ENCODE results near the gene SLC16A2.

Gene SLC16A2

GRCh38 chrX:74421036-74421739 is at the start of gene SLC16A2:
TSS of gene SLC16A2 (plus strand) at chrX:74421493. CDS start at chrX:74421638, 145 bp downstream.
- in situ Hi-C loops (cut with MboI; ENCODE audit: low sequenced_read_pairs) = no loop called here

GRCh38 chrX:74372272-74372671 is 49.0 kb upstream of the SLC16A2 start:
- in situ Hi-C loops (cut with MboI; ENCODE audit: low sequenced_read_pairs) = no loop called here

- in situ Hi-C loops (cut with MboI; ENCODE audit: low sequenced_read_pairs) = no loop called here
Measured at GRCh38 chrX:74377282-74377681, 44.0 kb upstream of the SLC16A2 start.

GRCh38 chrX:74382613-74383012 is 38.7 kb upstream of the SLC16A2 start:
- in situ Hi-C loops (cut with MboI; ENCODE audit: low sequenced_read_pairs) = no loop called here

- in situ Hi-C loops (cut with MboI; ENCODE audit: low sequenced_read_pairs) = no loop called here
Measured at GRCh38 chrX:74383611-74384010, 37.7 kb upstream of the SLC16A2 start.

GRCh38 chrX:74389016-74389722 is 32.1 kb upstream of the SLC16A2 start:
- in situ Hi-C loops (cut with MboI; ENCODE audit: low sequenced_read_pairs) = no loop called here

- in situ Hi-C loops (cut with MboI; ENCODE audit: low sequenced_read_pairs) = no loop called here
Measured at GRCh38 chrX:74395556-74395955, 25.7 kb upstream of the SLC16A2 start.

- in situ Hi-C loops (cut with MboI; ENCODE audit: low sequenced_read_pairs) = no loop called here
Measured at GRCh38 chrX:74405973-74406489, 15.3 kb upstream of the SLC16A2 start.

- in situ Hi-C loops (cut with MboI; ENCODE audit: low sequenced_read_pairs) = no loop called here
Measured at GRCh38 chrX:74408304-74408703, 13.0 kb upstream of the SLC16A2 start.

- in situ Hi-C loops (cut with MboI; ENCODE audit: low sequenced_read_pairs) = no loop called here
Measured at GRCh38 chrX:74419864-74420195, 1.5 kb upstream of the SLC16A2 start.

GRCh38 chrX:74420196-74421035 is 877 bp upstream of the SLC16A2 start:
- in situ Hi-C loops (cut with MboI; ENCODE audit: low sequenced_read_pairs) = no loop called here

GRCh38 chrX:74421740-74422352 is 553 bp downstream of the SLC16A2 start:
- in situ Hi-C loops (cut with MboI; ENCODE audit: low sequenced_read_pairs) = no loop called here

GRCh38 chrX:74422576-74423288 is 1.4 kb downstream of the SLC16A2 start:
- in situ Hi-C loops (cut with MboI; ENCODE audit: low sequenced_read_pairs) = no loop called here

GRCh38 chrX:74423289-74423998 is 2.2 kb downstream of the SLC16A2 start:
- in situ Hi-C loops (cut with MboI; ENCODE audit: low sequenced_read_pairs) = no loop called here

GRCh38 chrX:74426071-74426470 is 4.8 kb downstream of the SLC16A2 start:
- in situ Hi-C loops (cut with MboI; ENCODE audit: low sequenced_read_pairs) = no loop called here

- in situ Hi-C loops (cut with MboI; ENCODE audit: low sequenced_read_pairs) = no loop called here
Measured at GRCh38 chrX:74426615-74427014, 5.3 kb downstream of the SLC16A2 start.

GRCh38 chrX:74431797-74432196 is 10.5 kb downstream of the SLC16A2 start:
- in situ Hi-C loops (cut with MboI; ENCODE audit: low sequenced_read_pairs) = no loop called here

- in situ Hi-C loops (cut with MboI; ENCODE audit: low sequenced_read_pairs) = no loop called here
Measured at GRCh38 chrX:74434336-74434735, 13.0 kb downstream of the SLC16A2 start.

GRCh38 chrX:74437530-74437929 is 16.2 kb downstream of the SLC16A2 start:
- in situ Hi-C loops (cut with MboI; ENCODE audit: low sequenced_read_pairs) = no loop called here

GRCh38 chrX:74438764-74439163 is 17.5 kb downstream of the SLC16A2 start:
- in situ Hi-C loops (cut with MboI; ENCODE audit: low sequenced_read_pairs) = no loop called here

Measured in HL-60/S4 (cell line).